ENCODE measurements around the gene AQP4. TPM values are rescaled to one million over a fixed set of nuclear protein-coding genes. Genes with fewer than 3 reads are reported as not detected.
A peak's percentile ranks its signal among the peaks of the same experiment; 100 is the strongest.

Gene AQP4
- total RNA-seq, 1 experiment from 2014 or later, result 0.39 TPM

- DNase-seq (ENCODE audit: low spot score), result no peak
Observed at GRCh38 chr18:26839609-26840008, 25.9 kb downstream of the AQP4 start.

GRCh38 chr18:26832302-26832701 is 33.2 kb downstream of the AQP4 start:
- DNase-seq (ENCODE audit: low spot score), result no peak

GRCh38 chr18:26827581-26827980 is 37.9 kb downstream of the AQP4 start:
- no peak for DNase-seq (ENCODE audit: low spot score)

GRCh38 chr18:26826656-26827235 is 38.8 kb downstream of the AQP4 start:
- no peak for DNase-seq (ENCODE audit: low spot score)

GRCh38 chr18:26821181-26821580 is 44.3 kb downstream of the AQP4 start:
- no peak for DNase-seq (ENCODE audit: low spot score)

GRCh38 chr18:26819046-26819445 is 46.5 kb downstream of the AQP4 start:
- no peak for DNase-seq (ENCODE audit: low spot score)

GRCh38 chr18:26818461-26818860 is 47.0 kb downstream of the AQP4 start:
- no peak for DNase-seq (ENCODE audit: low spot score)

- peak; percentile 45 for DNase-seq (ENCODE audit: low spot score)
Observed at GRCh38 chr18:26813043-26813442, 52.5 kb downstream of the AQP4 start.

GRCh38 chr18:26812462-26812861 is 53.0 kb downstream of the AQP4 start:
- DNase-seq (ENCODE audit: low spot score), result no peak

GRCh38 chr18:26809346-26809745 is 56.2 kb downstream of the AQP4 start:
- DNase-seq (ENCODE audit: low spot score), result no peak

GRCh38 chr18:26806224-26806623 is 59.3 kb downstream of the AQP4 start:
- DNase-seq (ENCODE audit: low spot score), result no peak

- DNase-seq (ENCODE audit: low spot score), result no peak
Observed at GRCh38 chr18:26804519-26804918, 61.0 kb downstream of the AQP4 start.

- no peak for DNase-seq (ENCODE audit: low spot score)
Observed at GRCh38 chr18:26803643-26804042, 61.9 kb downstream of the AQP4 start.

- DNase-seq (ENCODE audit: low spot score), result no peak
Observed at GRCh38 chr18:26802330-26803200, 62.9 kb downstream of the AQP4 start.

Data from H4 (cell line).